HG03521 (cell line): ENCODE measurements around the gene CBFA2T2.

ENCODE experiments used
- ATAC-seq: cut with Tn5 transposase; IDR thresholded peaks from one replicate; pipeline ENCODE4 v1.9.1; 2021; ENCODE audit warnings: mild to moderate bottlenecking, moderate library complexity; ENCODE audit not compliant: unreplicated experiment

Gene CBFA2T2

GRCh38 chr20:33674294-33675135, 184.6 kb downstream of the CBFA2T2 start, which contains the start of gene NECAB3:
TSS of gene NECAB3 (minus strand) at chr20:33674428. CDS start at chr20:33674352, 76 bp downstream.
- peak; percentile 44 for ATAC-seq

GRCh38 chr20:33675136-33675959, 185.5 kb downstream of the CBFA2T2 start:
- no peak for ATAC-seq

GRCh38 chr20:33676121-33676520, 186.2 kb downstream of the CBFA2T2 start:
- no peak for ATAC-seq

GRCh38 chr20:33676652-33677645, 187.1 kb downstream of the CBFA2T2 start:
- no peak for ATAC-seq

GRCh38 chr20:33677991-33678702, 188.3 kb downstream of the CBFA2T2 start:
- no peak for ATAC-seq

- no peak for ATAC-seq
These were observed 190.0 kb downstream of the CBFA2T2 start for GRCh38 chr20:33679758-33680485.

- ATAC-seq = no peak
These were observed 190.8 kb downstream of the CBFA2T2 start for GRCh38 chr20:33680686-33681085.

GRCh38 chr20:33681288-33681687, 191.4 kb downstream of the CBFA2T2 start:
- ATAC-seq = no peak

GRCh38 chr20:33681728-33682353, 191.9 kb downstream of the CBFA2T2 start:
- no peak for ATAC-seq

- ATAC-seq = no peak
These were observed 194.8 kb downstream of the CBFA2T2 start for GRCh38 chr20:33684533-33685327.

GRCh38 chr20:33685328-33686099, 195.6 kb downstream of the CBFA2T2 start:
- peak; percentile 22 for ATAC-seq

GRCh38 chr20:33686100-33686983, 196.4 kb downstream of the CBFA2T2 start, which contains the start of gene E2F1:
TSS of gene E2F1 (minus strand) at chr20:33686385. CDS start at chr20:33686264, 121 bp downstream.
- peak; percentile 87 for ATAC-seq

- ATAC-seq = no peak
These were observed 197.1 kb downstream of the CBFA2T2 start for GRCh38 chr20:33686984-33687366.

- no peak for ATAC-seq
These were observed 197.5 kb downstream of the CBFA2T2 start for GRCh38 chr20:33687370-33687915.

GRCh38 chr20:33687993-33688937, 198.4 kb downstream of the CBFA2T2 start:
- no peak for ATAC-seq
